Gastroesophageal sphincter (tissue), 4 donors: ENCODE results near the gene LRRC3. TPM values are rescaled to one million over a fixed set of nuclear protein-coding genes. Genes with fewer than 3 reads are reported as not detected.

ENCODE experiments used
- ATAC-seq: fragments of 150-250 bp; one replicate; pipeline ENCODE4 v1.9.1; 2016; ENCODE audit warnings: mild to moderate bottlenecking, moderate library complexity
- H3K27ac ChIP-seq, 4 donors: fragments of 200-600 bp; sonication (generic) in 3 of 4; 1 replicate in 3 of 4; 2 replicates in 1 of 4; pipeline ENCODE4 v1.5.1; 2016 to 2019
- H3K27me3 ChIP-seq: fragments of 200-600 bp; sonication (generic); one replicate; pipeline ENCODE4 v1.5.1; 2019
- H3K36me3 ChIP-seq, 2 donors: fragments of 200-600 bp; sonication (generic); one replicate each; pipeline ENCODE4 v1.5.1; 2019; ENCODE audit warnings: control low read depth in 1 of 2
- H3K4me1 ChIP-seq, 3 donors: fragments of 200-600 bp; sonication (generic); 1 replicate in 2 of 3; 2 replicates in 1 of 3; pipeline ENCODE4 v1.5.1; 2016 to 2019; ENCODE audit warnings: control low read depth in 2 of 3
- H3K4me3 ChIP-seq, 2 donors: fragments of 200-600 bp; sonication (generic); one replicate each; pipeline ENCODE4 v1.5.1; 2019; ENCODE audit warnings: mild to moderate bottlenecking in 1 of 2, moderate library complexity in 1 of 2
- H3K9me3 ChIP-seq, 3 donors: fragments of 200-600 bp; sonication (generic); one replicate each; pipeline ENCODE4 v1.5.1; 2017 to 2019; ENCODE audit warnings: control low read depth in 2 of 3
- CTCF ChIP-seq, 4 experiments: fragments of 200-600 bp in 2 of 4; fragments of 450-650 bp in 2 of 4; sonication (generic) in 1 of 4; IDR thresholded peaks; one replicate each; pipeline ENCODE4 v1.5.1; 2017 to 2019; ENCODE audit warnings: antibody characterized with exemption in 4 of 4, mild to moderate bottlenecking in 2 of 4, moderate library complexity in 2 of 4
- EP300 ChIP-seq: sonication (generic); formaldehyde crosslinking; IDR thresholded peaks from one replicate; pipeline ENCODE4 v1.6.1; 2017; ENCODE audit warnings: antibody characterized with exemption, mild to moderate bottlenecking
- POLR2A ChIP-seq, 2 donors: fragments of 450-650 bp; IDR thresholded peaks; one replicate each; pipeline ENCODE4 v1.6.1; 2017; ENCODE audit warnings: antibody characterized with exemption in 2 of 2, mild to moderate bottlenecking in 2 of 2, moderate library complexity in 1 of 2
- POLR2AphosphoS5 ChIP-seq: sonication (generic); formaldehyde crosslinking; IDR thresholded peaks from one replicate; pipeline ENCODE4 v1.6.1; 2017; ENCODE audit warnings: antibody characterized with exemption
- WGBS, 2 donors: methylation state at CpG; one replicate each; pipeline ENCODE4 v1.1.5; 2018; ENCODE audit warnings: low coverage in 1 of 2; 5-methylcytosine and 5-hydroxymethylcytosine counted together
- total RNA-seq, 4 donors: library from RNA; depleted of rRNA; stranded (reverse); fragments of >200 nt; gene quantifications; one replicate each; pipeline ENCODE4 v1.1.0, GENCODE V29; 2016

LRRC3 gene
- total RNA-seq, 4 donors from 2014 or later = 2.7 to 8.3 (median 6.7) TPM

GRCh38 chr21:44492567-44493385, 37.5 kb downstream of the LRRC3 start:
- TF ChIP-seq EP300 (no peak), POLR2AphosphoS5 (no peak), POLR2A (IDR thresholded peaks at IDR 0.05) (no peak), CTCF (IDR thresholded peaks at IDR 0.05) (no peak)
- H3K27ac ChIP-seq = no peak overlapping the region
- no peaks in the 10 kb centered on the region for H3K4me1 ChIP-seq
- H3K36me3 ChIP-seq = no peaks in the 10 kb centered on the region
- peaks cover 31% of the 10 kb centered on the region for H3K27me3 ChIP-seq
- no peak overlapping the region for H3K4me3 ChIP-seq
- peaks cover 0 to 24% (median 0%) of the 10 kb centered on the region in 3 donors for H3K9me3 ChIP-seq
- ATAC-seq = no peak
- 92 to 95% methylated on average over 3 to 7 of the region's 9 CpGs for WGBS, 2 donors

- TF ChIP-seq EP300 = no peak
- no peak for TF ChIP-seq CTCF (IDR thresholded peaks at IDR 0.05)
- TF ChIP-seq POLR2AphosphoS5 = no peak
- TF ChIP-seq POLR2A (IDR thresholded peaks at IDR 0.05) = no peak
- 60 to 100% methylated on average over 1 to 2 of the region's 17 CpGs for WGBS, 2 donors
- Histone ChIP-seq H3K27me3 (peaks cover 42% of the 10 kb centered on the region), H3K9me3 (peaks cover 0 to 24% (median 0%) of the 10 kb centered on the region in 3 donors), H3K4me3 (no peak overlapping the region), H3K27ac (no peak overlapping the region), H3K4me1 (no peaks in the 10 kb centered on the region), H3K36me3 (no peaks in the 10 kb centered on the region)
- no peak for ATAC-seq
These were observed 39.1 kb downstream of the LRRC3 start for GRCh38 chr21:44494418-44494817.

GRCh38 chr21:44494956-44495355, 39.6 kb downstream of the LRRC3 start:
- TF ChIP-seq POLR2A (IDR thresholded peaks at IDR 0.05) (no peak), POLR2AphosphoS5 (no peak), CTCF (IDR thresholded peaks at IDR 0.05) (no peak), EP300 (no peak)
- Histone ChIP-seq H3K36me3 (no peaks in the 10 kb centered on the region), H3K27ac (no peak overlapping the region), H3K27me3 (peaks cover 48% of the 10 kb centered on the region), H3K4me1 (no peaks in the 10 kb centered on the region), H3K9me3 (peaks cover 0 to 24% (median 0%) of the 10 kb centered on the region in 3 donors), H3K4me3 (no peak overlapping the region)
- 73 to 75% methylated on average over 5 to 12 of the region's 13 CpGs for WGBS, 2 donors
- no peak for ATAC-seq

GRCh38 chr21:44495611-44496563, 40.6 kb downstream of the LRRC3 start:
- WGBS, 2 donors = 75 to 78% methylated on average over 13 of the region's 16 CpGs
- no peak overlapping the region for H3K4me3 ChIP-seq
- H3K36me3 ChIP-seq = no peaks in the 10 kb centered on the region
- peaks cover 0 to 24% (median 0%) of the 10 kb centered on the region in 3 donors for H3K9me3 ChIP-seq
- TF ChIP-seq EP300 = no peak
- no peak for TF ChIP-seq POLR2A (IDR thresholded peaks at IDR 0.05)
- no peak for TF ChIP-seq CTCF (IDR thresholded peaks at IDR 0.05)
- TF ChIP-seq POLR2AphosphoS5 = no peak
- no peak overlapping the region for H3K27ac ChIP-seq
- H3K4me1 ChIP-seq = no peaks in the 10 kb centered on the region
- peaks cover 53% of the 10 kb centered on the region for H3K27me3 ChIP-seq
- no peak for ATAC-seq
